Mesendoderm (in vitro differentiated cells): ENCODE measurements around the gene MROH7.

ENCODE experiments used
- DNase-seq: peaks from one replicate; pipeline ENCODE4 v3.0.0; 2013
- H2AK5ac ChIP-seq: 2 replicates; pipeline ENCODE4 v1.6.1; 2013; ENCODE audit warnings: low read length, inconsistent platforms
- H2BK120ac ChIP-seq: 2 replicates; pipeline ENCODE4 v1.6.1; 2013; ENCODE audit warnings: low read depth, mild to moderate bottlenecking, low read length, moderate library complexity, mixed read lengths
- H2BK15ac ChIP-seq: replicated peaks from 2 replicates; pipeline ENCODE4 v1.6.1; 2013; ENCODE audit warnings: low read depth, mild to moderate bottlenecking, moderate library complexity
- H2BK5ac ChIP-seq: 2 replicates; pipeline ENCODE4 v1.6.1; 2013; ENCODE audit warnings: low read length, inconsistent platforms
- H3K18ac ChIP-seq: 2 replicates; pipeline ENCODE4 v1.6.1; 2013; ENCODE audit warnings: mild to moderate bottlenecking, low read length, mixed read lengths
- H3K23ac ChIP-seq: one replicate; pipeline ENCODE4 v1.6.1; 2013; ENCODE audit warnings: low read length
- H3K27ac ChIP-seq: 2 replicates; pipeline ENCODE4 v1.5.1; 2013; ENCODE audit warnings: low read depth, mild to moderate bottlenecking, inconsistent platforms, low read length, moderate library complexity
- H3K27me3 ChIP-seq: 2 replicates; pipeline ENCODE4 v1.6.1; 2013; ENCODE audit warnings: low read length, control low read depth, mild to moderate bottlenecking, inconsistent platforms; ENCODE audit not compliant: insufficient read depth, poor library complexity
- H3K36me3 ChIP-seq: 2 replicates; pipeline ENCODE4 v1.6.1; 2013; ENCODE audit warnings: low read length, inconsistent platforms; ENCODE audit not compliant: control insufficient read depth, insufficient read depth
- H3K4ac ChIP-seq: one replicate; pipeline ENCODE4 v1.6.1; 2013; ENCODE audit warnings: low read depth, mild to moderate bottlenecking, low read length, moderate library complexity
- H3K4me1 ChIP-seq: 2 replicates; pipeline ENCODE4 v1.6.1; 2013; ENCODE audit warnings: low read depth, low read length, inconsistent platforms; ENCODE audit not compliant: control insufficient read depth
- H3K4me2 ChIP-seq: 2 replicates; pipeline ENCODE4 v1.6.1; 2013; ENCODE audit warnings: low read length
- H3K4me3 ChIP-seq: 2 replicates; pipeline ENCODE4 v1.5.1; 2013; ENCODE audit warnings: mild to moderate bottlenecking, low read length
- H3K56ac ChIP-seq: one replicate; pipeline ENCODE4 v1.6.1; 2013; ENCODE audit warnings: low read length
- H3K79me1 ChIP-seq: 2 replicates; pipeline ENCODE4 v1.6.1; 2013; ENCODE audit warnings: low read length, inconsistent platforms
- H3K79me2 ChIP-seq: 2 replicates; pipeline ENCODE4 v1.6.1; 2013; ENCODE audit warnings: mild to moderate bottlenecking, low read length; ENCODE audit not compliant: control insufficient read depth, insufficient read depth
- H3K9ac ChIP-seq: 2 replicates; pipeline ENCODE4 v1.6.1; 2013; ENCODE audit warnings: low read length, inconsistent platforms
- H4K5ac ChIP-seq: one replicate; pipeline ENCODE4 v1.6.1; 2013; ENCODE audit warnings: low read length
- H4K8ac ChIP-seq: one replicate; pipeline ENCODE4 v1.6.1; 2013; ENCODE audit warnings: low read depth, mild to moderate bottlenecking, control low read depth, low read length, moderate library complexity
- WGBS: extraction: QIAGEN DNeasy Blood & Tissue Kit; methylation state at CpG from one replicate; pipeline ENCODE4 v1.1.7; 2013; ENCODE audit warnings: low lambda C conversion rate, missing lambda C conversion rate; ENCODE audit not compliant: insufficient coverage; ENCODE audit errors: extremely low coverage; 5-methylcytosine and 5-hydroxymethylcytosine counted together

The MROH7 gene

GRCh38 chr1:54603241-54603640, 38.3 kb upstream of the MROH7 start:
- Histone ChIP-seq H3K79me2 (no peaks in the 10 kb centered on the region), H2BK120ac (no peak overlapping the region), H3K79me1 (no peaks in the 10 kb centered on the region), H3K4me2 (no peak overlapping the region), H3K18ac (no peak overlapping the region), H2AK5ac (no peak overlapping the region), H3K56ac (no peak overlapping the region), H2BK5ac (no peak overlapping the region), H3K4me1 (no peaks in the 10 kb centered on the region), H3K27ac (no peak overlapping the region), H3K23ac (no peak overlapping the region), H4K8ac (no peak overlapping the region), H3K4me3 (no peak overlapping the region), H3K4ac (no peak overlapping the region), H3K36me3 (peaks cover 1% of the 10 kb centered on the region), H2BK15ac (no peak overlapping the region), H4K5ac (no peak overlapping the region), H3K27me3 (no peaks in the 10 kb centered on the region), H3K9ac (no peak overlapping the region)
- WGBS, result no CpG with 5 or more reads among the region's 6 CpGs
- DNase-seq, result no peak

DNA sequence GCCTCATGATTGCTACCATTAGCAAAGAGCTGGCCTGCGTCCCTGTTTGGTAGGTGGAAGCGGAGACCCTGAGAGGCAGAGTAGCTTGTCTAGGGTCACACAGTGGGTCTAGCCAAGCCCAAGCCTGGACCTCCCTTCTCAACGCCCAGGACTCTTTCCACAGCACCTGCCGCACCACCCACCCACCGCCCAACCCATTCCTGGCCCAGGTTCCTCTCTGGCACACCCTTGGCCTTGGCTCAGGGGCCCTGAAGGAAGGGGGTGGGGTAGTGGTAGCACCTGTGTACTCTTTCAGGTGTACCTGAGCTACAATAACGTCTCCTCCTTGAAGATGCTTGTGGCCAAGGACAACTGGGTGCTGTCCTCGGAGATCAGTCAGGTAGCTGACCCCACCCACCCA, 37.5 kb upstream of the MROH7 start:
- Histone ChIP-seq H3K18ac (no peak overlapping the region), H3K23ac (no peak overlapping the region)

GRCh38 chr1:54604572-54605370, 36.8 kb upstream of the MROH7 start:
- Histone ChIP-seq H4K5ac (no peak overlapping the region), H4K8ac (no peak overlapping the region), H3K36me3 (peaks cover 1% of the 10 kb centered on the region), H3K79me2 (no peaks in the 10 kb centered on the region), H3K9ac (no peak overlapping the region), H3K56ac (no peak overlapping the region), H2AK5ac (no peak overlapping the region), H3K4me2 (no peak overlapping the region), H3K4ac (no peak overlapping the region), H2BK15ac (no peak overlapping the region), H2BK120ac (no peak overlapping the region), H2BK5ac (no peak overlapping the region), H3K4me3 (no peak overlapping the region), H3K23ac (no peak overlapping the region), H3K18ac (no peak overlapping the region), H3K4me1 (no peaks in the 10 kb centered on the region), H3K27me3 (no peaks in the 10 kb centered on the region), H3K27ac (no peak overlapping the region), H3K79me1 (no peaks in the 10 kb centered on the region)
- WGBS, result no CpG with 5 or more reads among the region's 13 CpGs
- DNase-seq, result no peak

More for the DNA sequence above, 37.5 kb upstream of the MROH7 start:
- Histone ChIP-seq H3K4me3 (no peak overlapping the region), H3K4ac (no peak overlapping the region), H3K79me2 (no peaks in the 10 kb centered on the region), H4K5ac (no peak overlapping the region), H2BK5ac (no peak overlapping the region), H2BK120ac (no peak overlapping the region), H3K4me2 (no peak overlapping the region), H3K79me1 (no peaks in the 10 kb centered on the region), H3K9ac (no peak overlapping the region), H3K4me1 (no peaks in the 10 kb centered on the region), H2BK15ac (no peak overlapping the region), H3K36me3 (peaks cover 1% of the 10 kb centered on the region), H3K27ac (no peak overlapping the region), H2AK5ac (no peak overlapping the region), H3K56ac (no peak overlapping the region), H4K8ac (no peak overlapping the region), H3K27me3 (no peaks in the 10 kb centered on the region)
- DNase-seq, result no peak
- no CpG with 5 or more reads among the region's 7 CpGs for WGBS

DNA sequence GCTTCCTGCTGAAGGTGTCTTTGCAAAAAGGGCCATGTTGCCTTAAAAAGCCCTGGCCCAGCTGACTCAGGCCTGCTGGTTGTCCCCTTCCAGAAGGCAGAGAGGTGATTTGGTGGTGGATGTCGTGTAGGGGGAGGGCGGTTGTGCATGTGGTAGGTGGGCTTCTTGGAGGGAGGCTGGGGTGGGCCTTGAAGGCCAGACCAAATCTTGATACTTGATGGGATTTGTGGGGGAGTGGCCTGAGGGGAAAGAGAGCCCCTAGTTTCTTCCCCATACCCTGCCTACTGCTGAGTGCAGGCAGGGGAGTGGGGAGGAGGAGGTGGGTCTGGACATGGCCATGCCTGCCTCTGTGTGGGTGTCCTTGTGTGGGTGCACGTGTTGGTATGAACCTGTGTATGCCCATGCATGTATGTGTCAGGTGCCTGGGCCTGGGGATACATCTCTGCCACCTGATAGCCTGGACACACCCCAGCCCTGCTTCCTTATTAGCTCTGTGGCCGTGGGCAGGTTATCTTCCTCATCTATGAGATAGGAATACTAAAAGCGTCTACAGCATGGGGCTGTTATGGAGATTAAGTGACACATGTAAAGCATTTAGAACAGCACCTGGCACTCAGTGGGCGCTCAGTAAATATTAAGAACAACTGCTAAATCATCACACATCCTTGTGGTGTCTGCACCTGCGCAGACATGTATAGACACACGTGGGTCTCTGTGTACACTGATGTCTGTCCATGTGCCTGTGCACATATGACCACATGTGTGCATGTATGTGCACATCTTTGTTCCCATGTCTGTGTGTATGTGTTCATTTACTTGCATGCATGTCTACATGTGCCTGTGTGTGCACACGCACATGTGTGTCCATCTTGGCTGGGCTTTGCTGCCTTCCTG, 35.2 kb upstream of the MROH7 start:
- Histone ChIP-seq H4K5ac (no peak overlapping the region), H3K36me3 (no peaks in the 10 kb centered on the region), H3K4me2 (no peak overlapping the region), H2BK15ac (no peak overlapping the region), H3K4me1 (no peaks in the 10 kb centered on the region), H3K9ac (no peak overlapping the region), H3K27ac (no peak overlapping the region), H3K4ac (no peak overlapping the region), H4K8ac (no peak overlapping the region), H3K56ac (no peak overlapping the region), H3K27me3 (no peaks in the 10 kb centered on the region), H2BK5ac (no peak overlapping the region), H3K79me1 (no peaks in the 10 kb centered on the region), H3K23ac (no peak overlapping the region), H3K79me2 (no peaks in the 10 kb centered on the region), H2BK120ac (no peak overlapping the region), H3K4me3 (no peak overlapping the region), H2AK5ac (no peak overlapping the region), H3K18ac (no peak overlapping the region)
- WGBS, result no CpG with 5 or more reads among the region's 9 CpGs
- no peak for DNase-seq

DNA sequence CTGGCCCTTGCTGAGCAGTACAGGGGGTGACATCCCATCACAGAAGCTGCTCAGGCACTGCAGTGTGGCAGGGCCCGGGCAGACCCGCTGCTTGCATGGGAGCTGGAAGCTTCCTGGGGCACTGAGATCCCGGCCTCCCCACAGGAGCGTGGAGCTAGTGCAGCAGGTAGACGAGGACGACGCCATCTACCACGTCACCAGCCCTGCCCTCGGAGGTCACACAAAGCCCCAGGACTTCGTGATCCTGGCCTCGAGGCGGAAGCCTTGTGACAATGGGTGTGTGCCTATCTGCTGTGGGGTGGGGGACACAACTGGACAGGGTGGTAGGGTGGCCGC, 34.6 kb upstream of the MROH7 start:
- no peaks in the 10 kb centered on the region for H3K27me3 ChIP-seq
- no peak overlapping the region for H3K27ac ChIP-seq
- H3K79me2 ChIP-seq, result no peaks in the 10 kb centered on the region
- no peak overlapping the region for H2BK120ac ChIP-seq
- H2BK15ac ChIP-seq, result no peak overlapping the region
- no peak overlapping the region for H3K4me3 ChIP-seq
- H3K4me2 ChIP-seq, result no peak overlapping the region
- H4K5ac ChIP-seq, result no peak overlapping the region
- no peak overlapping the region for H3K9ac ChIP-seq
- no peak overlapping the region for H3K56ac ChIP-seq
- no peaks in the 10 kb centered on the region for H3K36me3 ChIP-seq
- no peak overlapping the region for H2AK5ac ChIP-seq
- no peak for DNase-seq
- no peaks in the 10 kb centered on the region for H3K4me1 ChIP-seq
- H3K18ac ChIP-seq, result no peak overlapping the region
- no peaks in the 10 kb centered on the region for H3K79me1 ChIP-seq
- H3K4ac ChIP-seq, result no peak overlapping the region
- H2BK5ac ChIP-seq, result no peak overlapping the region
- no peak overlapping the region for H3K23ac ChIP-seq
- no peak overlapping the region for H4K8ac ChIP-seq
- WGBS, result no CpG with 5 or more reads among the region's 13 CpGs
